Naive thymus-derived CD4-positive, alpha-beta T cell (primary cell): ENCODE results near the gene LRRFIP1. TPM values are rescaled to one million over a fixed set of nuclear protein-coding genes. Genes with fewer than 3 reads are reported as not detected.
A peak's percentile ranks its signal among the peaks of the same experiment; 100 is the strongest.

Experiments
- ATAC-seq: fragments of 150-1000 bp; cut with Tn5 transposase; 2 replicates; pipeline ENCODE4 v1.10.0; 2021; ENCODE audit warnings: mild to moderate bottlenecking, moderate library complexity
- CTCF ChIA-PET: fragments of 350-600 bp; sonication (Branson Sonifier 250); formaldehyde crosslinking; loops from one replicate; lab custom pipeline; 2021; ENCODE audit warnings: antibody characterized with exemption; lab: Charles Lee
- POLR2A ChIA-PET: fragments of 350-600 bp; sonication (Branson Sonifier 250); formaldehyde crosslinking; loops from one replicate; lab custom pipeline; 2021; ENCODE audit warnings: antibody characterized with exemption, inconsistent platforms; lab: Charles Lee
- DNase-seq, 9 donors: peaks; one replicate each; pipeline versions ENCODE4 v3.0.0 to v3.0.0-alpha.2; 2020 to 2022; ENCODE audit warnings: mixed read lengths in 1 of 9
- H3K27ac ChIP-seq: one replicate; pipeline ENCODE4 v1.7.0; 2013; ENCODE audit warnings: mild to moderate bottlenecking, low read depth, low read length, moderate library complexity
- H3K27me3 ChIP-seq, 2 donors: one replicate each; pipeline ENCODE4 v1.7.0; 2013; ENCODE audit warnings: low read length in 2 of 2, mild to moderate bottlenecking in 2 of 2, moderate library complexity in 2 of 2; ENCODE audit not compliant: control insufficient read depth in 2 of 2, insufficient read depth in 2 of 2
- H3K36me3 ChIP-seq, 3 experiments: 1 replicate in 2 of 3; 2 replicates in 1 of 3; pipeline ENCODE4 v1.7.0; 2013; ENCODE audit warnings: low read length in 3 of 3, mild to moderate bottlenecking in 3 of 3, moderate library complexity in 1 of 3; ENCODE audit not compliant: insufficient read depth in 3 of 3, control insufficient read depth in 2 of 3
- H3K4me1 ChIP-seq, 2 donors: one replicate each; pipeline ENCODE4 v1.7.0; 2013; ENCODE audit warnings: low read length in 2 of 2, mild to moderate bottlenecking in 2 of 2, moderate library complexity in 1 of 2; ENCODE audit not compliant: control insufficient read depth in 2 of 2, insufficient read depth in 2 of 2
- H3K4me3 ChIP-seq: 2 replicates; pipeline ENCODE4 v1.7.0; 2013; ENCODE audit warnings: mild to moderate bottlenecking, low read length
- H3K9me3 ChIP-seq, 3 experiments: 1 replicate in 2 of 3; 2 replicates in 1 of 3; pipeline ENCODE4 v1.7.0; 2013; ENCODE audit warnings: low read length in 3 of 3; ENCODE audit not compliant: control insufficient read depth in 2 of 3
- H3K27ac Mint-ChIP-seq, 9 donors: one replicate each; pipeline ENCODE4 v1.8.0; 2020 to 2022; ENCODE audit warnings: mixed read lengths in 9 of 9, mild to moderate bottlenecking in 8 of 9, moderate library complexity in 5 of 9, inconsistent platforms in 2 of 9
- H3K27me3 Mint-ChIP-seq, 5 donors: one replicate each; pipeline ENCODE4 v1.8.0; 2021 to 2022; ENCODE audit warnings: mixed read lengths in 5 of 5, mild to moderate bottlenecking in 1 of 5
- H3K36me3 Mint-ChIP-seq, 5 donors: one replicate each; pipeline ENCODE4 v1.8.0; 2020 to 2022; ENCODE audit warnings: mixed read lengths in 5 of 5, mild to moderate bottlenecking in 3 of 5, inconsistent platforms in 1 of 5
- H3K4me1 Mint-ChIP-seq, 7 donors: one replicate each; pipeline ENCODE4 v1.8.0; 2020 to 2022; ENCODE audit warnings: mixed read lengths in 7 of 7, mild to moderate bottlenecking in 3 of 7, inconsistent platforms in 1 of 7
- H3K4me3 Mint-ChIP-seq, 10 donors: one replicate each; pipeline ENCODE4 v1.8.0; 2020 to 2022; ENCODE audit warnings: mild to moderate bottlenecking in 10 of 10, mixed read lengths in 10 of 10, moderate library complexity in 6 of 10, inconsistent platforms in 2 of 10
- H3K9me3 Mint-ChIP-seq, 11 donors: one replicate each; pipeline ENCODE4 v1.8.0; 2020 to 2022; ENCODE audit warnings: mixed read lengths in 11 of 11, mild to moderate bottlenecking in 4 of 11, inconsistent platforms in 1 of 11, moderate library complexity in 1 of 11
- intact Hi-C, 2 donors: fragments of 100-400 bp; cut with micrococcal nuclease; formaldehyde crosslinking; loops; one replicate each; pipeline ENCODE4 v1.15.1; 2023
- polyA plus RNA-seq, 2 donors: library from polyadenylated mRNA; unstranded; fragments of 300-500 nt; fragmentation: Illumina TruSeq; gene quantifications; one replicate each; pipeline ENCODE4 v1.2.3, GENCODE V29; 2021
- total RNA-seq, 6 experiments: library from RNA in 5 of 6; stranded (reverse) in 5 of 6; gene quantifications; 1 replicate in 5 of 6; 2 replicates in 1 of 6; pipeline ENCODE4 v1.2.3 and lab custom pipeline; 2021 to 2026

The LRRFIP1 gene
- total and polyA plus RNA-seq, 7 experiments from 2014 or later: 82.2 to 257 (median 105) TPM

DNA sequence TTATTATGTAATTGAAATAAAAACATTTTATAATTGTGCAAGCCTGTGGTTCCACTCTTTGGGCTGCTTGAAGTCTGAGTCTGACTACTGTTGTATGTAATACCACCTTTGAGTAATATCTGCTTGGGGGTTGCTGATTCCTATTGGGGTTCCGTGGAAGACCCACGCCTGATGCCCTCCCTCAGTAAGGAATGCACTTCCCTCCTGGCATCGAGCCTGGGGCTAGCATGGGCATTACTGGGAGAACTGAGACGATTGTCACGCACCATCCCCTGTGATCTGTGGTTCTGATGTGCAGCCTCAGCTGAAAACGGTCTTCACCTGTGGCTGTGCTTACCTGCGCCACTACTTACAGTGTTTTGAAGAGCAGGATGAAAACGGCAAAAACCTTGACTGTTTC lies 138.5 kb downstream of the LRRFIP1 start:
- Mint-ChIP-seq H3K4me1 (peaks cover 0 to 14% (median 5%) of the 10 kb centered on the region in 7 donors), H3K36me3 (peaks cover 11 to 55% (median 23%) of the 10 kb centered on the region in 5 donors), H3K27me3 (no peaks in the 10 kb centered on the region), H3K27ac (peak overlapping the region in 1 of 9 donors; percentile 75), H3K4me3 (no peak overlapping the region), H3K9me3 (no peaks in the 10 kb centered on the region)
- peaks cover 0 to 45% (median 24%) of the 10 kb centered on the region in 3 experiments for H3K36me3 ChIP-seq
- DNase-seq (no peak), ATAC-seq (no peak)
- ChIA-PET CTCF (no interaction called here), POLR2A (no interaction called here)
- H3K4me3 ChIP-seq: no peak overlapping the region
- no peaks in the 10 kb centered on the region for H3K27me3 ChIP-seq
- no peak overlapping the region for H3K27ac ChIP-seq
- H3K9me3 ChIP-seq: no peaks in the 10 kb centered on the region
- H3K4me1 ChIP-seq: no peaks in the 10 kb centered on the region
- intact Hi-C loops: no loop called here

DNA sequence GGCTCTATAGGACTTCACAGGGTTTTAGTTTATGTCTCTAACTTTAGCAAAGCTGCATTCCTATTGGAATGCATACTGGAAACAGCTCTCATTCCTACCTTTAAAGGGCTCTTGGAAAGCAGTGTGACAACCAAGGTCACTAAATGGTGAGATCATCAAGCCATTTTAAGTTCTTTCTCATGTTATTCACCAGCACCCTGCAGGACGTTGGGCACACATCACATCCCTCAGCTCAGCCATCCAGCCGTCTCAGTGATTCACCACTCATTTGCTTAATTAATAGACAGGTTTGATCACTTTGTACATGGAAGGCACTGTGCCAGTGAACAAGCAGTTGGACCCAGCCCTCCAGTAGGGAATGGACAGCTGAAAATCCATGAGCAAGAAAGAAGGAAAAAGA lies 139.0 kb downstream of the LRRFIP1 start:
- H3K9me3 ChIP-seq: no peaks in the 10 kb centered on the region
- CTCF ChIA-PET: no interaction called here
- H3K36me3 ChIP-seq: peaks cover 0 to 44% (median 24%) of the 10 kb centered on the region in 3 experiments
- intact Hi-C loops: no loop called here
- Mint-ChIP-seq H3K36me3 (peaks cover 11 to 52% (median 24%) of the 10 kb centered on the region in 5 donors), H3K4me3 (no peak overlapping the region), H3K4me1 (peaks cover 0 to 14% (median 5%) of the 10 kb centered on the region in 7 donors), H3K27me3 (no peaks in the 10 kb centered on the region), H3K27ac (peak overlapping the region in 1 of 9 donors; percentile 75), H3K9me3 (no peaks in the 10 kb centered on the region)
- no peak for ATAC-seq
- H3K27ac ChIP-seq: no peak overlapping the region
- POLR2A ChIA-PET: no interaction called here
- DNase-seq: no peak
- H3K27me3 ChIP-seq: no peaks in the 10 kb centered on the region
- H3K4me3 ChIP-seq: no peak overlapping the region
- no peaks in the 10 kb centered on the region for H3K4me1 ChIP-seq

DNA sequence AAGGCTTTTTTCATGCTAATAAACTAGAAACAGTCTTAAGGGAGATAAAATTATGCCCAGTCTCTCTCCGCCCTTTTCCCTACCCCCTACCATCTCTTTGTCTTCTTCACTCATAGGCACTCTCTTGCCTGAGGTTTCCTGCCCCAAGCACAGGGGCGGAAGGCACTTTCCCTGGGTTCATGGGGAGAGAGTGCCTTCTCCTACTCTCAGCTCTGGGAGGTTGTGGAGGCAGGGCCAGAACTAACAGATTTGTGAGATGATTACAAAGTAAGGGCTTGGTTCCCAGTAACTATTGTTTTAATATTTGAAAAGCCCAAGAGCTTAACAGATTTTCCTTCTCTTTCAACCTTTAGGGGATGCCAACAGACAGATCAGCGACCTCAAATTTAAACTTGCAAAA lies 145.1 kb downstream of the LRRFIP1 start:
- H3K27ac Mint-ChIP-seq: peak overlapping the region in 2 of 9 donors; percentile 42 to 52
- Histone ChIP-seq H3K9me3 (no peaks in the 10 kb centered on the region), H3K36me3 (peaks cover 4 to 58% (median 20%) of the 10 kb centered on the region in 3 experiments), H3K4me3 (no peak overlapping the region), H3K27me3 (no peaks in the 10 kb centered on the region), H3K4me1 (no peaks in the 10 kb centered on the region), H3K27ac (no peak overlapping the region)
- H3K4me3 Mint-ChIP-seq: no peak overlapping the region
- H3K36me3 Mint-ChIP-seq: peaks cover 21 to 64% (median 37%) of the 10 kb centered on the region in 5 donors
- CTCF ChIA-PET: no interaction called here
- intact Hi-C loops: no loop called here
- DNase-seq: no peak
- peaks cover 0 to 3% (median 0%) of the 10 kb centered on the region in 11 donors for H3K9me3 Mint-ChIP-seq
- no peaks in the 10 kb centered on the region for H3K27me3 Mint-ChIP-seq
- H3K4me1 Mint-ChIP-seq: peaks cover 0 to 6% (median 0%) of the 10 kb centered on the region in 7 donors
- POLR2A ChIA-PET: no interaction called here
- no peak for ATAC-seq

DNA sequence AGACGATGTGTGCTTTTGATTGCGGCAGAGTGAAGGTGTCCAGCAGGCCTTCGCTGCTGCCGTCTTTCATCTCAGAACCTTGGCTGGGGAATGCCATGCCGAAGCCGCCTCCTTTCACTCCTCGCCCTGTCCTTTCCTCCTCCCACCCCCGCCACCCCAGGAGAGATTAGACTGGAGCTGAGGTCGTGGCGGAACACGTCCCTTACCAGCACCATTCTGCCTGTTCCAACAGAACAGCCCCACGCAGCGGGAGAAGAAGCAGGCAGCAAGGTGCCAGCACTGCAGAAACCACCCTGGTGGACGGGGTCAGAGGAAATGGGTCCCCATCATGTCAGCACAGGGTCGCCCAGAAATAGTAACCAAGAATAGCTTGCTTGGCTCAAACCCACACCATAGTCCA lies 146.4 kb downstream of the LRRFIP1 start:
- H3K4me3 Mint-ChIP-seq: no peak overlapping the region
- no peak overlapping the region for H3K27ac ChIP-seq
- H3K27me3 ChIP-seq: no peaks in the 10 kb centered on the region
- H3K27ac Mint-ChIP-seq: peak overlapping the region in 1 of 9 donors; percentile 43
- peaks cover 0 to 4% (median 0%) of the 10 kb centered on the region in 7 donors for H3K4me1 Mint-ChIP-seq
- peaks cover 0 to 3% (median 0%) of the 10 kb centered on the region in 11 donors for H3K9me3 Mint-ChIP-seq
- ChIA-PET POLR2A (no interaction called here), CTCF (no interaction called here)
- no peaks in the 10 kb centered on the region for H3K4me1 ChIP-seq
- intact Hi-C loops: loop anchor here (1.0 kb wide), 3 partner anchors 101 to 262 kb away; no protein-coding TSS in a partner anchor
- no peaks in the 10 kb centered on the region for H3K27me3 Mint-ChIP-seq
- peaks cover 28 to 70% (median 47%) of the 10 kb centered on the region in 5 donors for H3K36me3 Mint-ChIP-seq
- no peak for ATAC-seq
- peaks cover 4 to 67% (median 20%) of the 10 kb centered on the region in 3 experiments for H3K36me3 ChIP-seq
- H3K4me3 ChIP-seq: no peak overlapping the region
- DNase-seq: no peak
- no peaks in the 10 kb centered on the region for H3K9me3 ChIP-seq

DNA sequence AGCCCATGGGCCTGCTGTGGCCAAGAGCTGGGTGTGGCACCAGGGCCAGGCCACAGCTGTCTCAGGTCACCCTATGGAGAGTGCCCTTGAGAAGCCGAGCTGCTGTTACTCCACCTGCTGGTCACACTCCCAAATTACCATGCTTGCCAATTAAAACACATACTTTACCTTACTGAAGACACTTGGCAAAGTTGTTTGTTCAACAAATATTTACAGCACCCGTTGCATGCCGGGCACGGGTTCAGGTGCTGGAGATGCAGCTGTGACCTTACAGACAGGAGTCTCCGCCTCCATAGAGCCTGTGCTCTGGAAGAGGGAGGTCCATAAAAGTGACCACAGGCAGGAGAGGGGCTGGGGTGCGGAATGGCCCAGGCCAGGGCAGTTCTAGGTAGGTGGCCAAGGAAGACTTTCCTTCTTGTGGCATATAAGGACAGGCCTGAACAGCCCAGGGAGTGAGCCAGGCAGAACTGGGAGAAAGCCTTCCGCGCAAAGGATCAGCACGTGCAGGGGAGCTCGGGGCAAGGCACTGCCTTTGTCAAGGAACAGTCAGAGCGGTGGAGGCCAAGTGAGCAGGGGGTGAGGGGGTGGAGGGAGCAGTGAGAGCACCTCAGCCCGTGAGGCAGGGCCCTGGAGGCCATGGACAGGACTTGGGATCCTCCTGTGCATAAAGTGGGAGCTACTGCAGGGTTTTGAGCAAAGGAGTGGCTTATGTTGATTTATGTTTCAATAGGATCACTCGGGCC lies 147.6 kb downstream of the LRRFIP1 start:
- Mint-ChIP-seq H3K27me3 (no peaks in the 10 kb centered on the region), H3K36me3 (peaks cover 37 to 71% (median 56%) of the 10 kb centered on the region in 5 donors), H3K4me3 (no peak overlapping the region), H3K4me1 (peaks cover 0 to 4% (median 0%) of the 10 kb centered on the region in 7 donors), H3K27ac (peak overlapping the region in 6 of 9 donors; percentile 21 to 82 (median 62)), H3K9me3 (peaks cover 0 to 3% (median 0%) of the 10 kb centered on the region in 11 donors)
- DNase-seq (peak in 7 of 9 donors; percentile 13 to 37 (median 26)), ATAC-seq (peak; percentile 80)
- ChIA-PET POLR2A (no interaction called here), CTCF (interaction anchor here (0.7 to 1.2 kb wide), 3 partner anchors 29 to 262 kb away, joined by 3 to 4 read pairs (median 3); no protein-coding TSS in a partner anchor)
- Histone ChIP-seq H3K27ac (no peak overlapping the region), H3K4me1 (no peaks in the 10 kb centered on the region), H3K9me3 (no peaks in the 10 kb centered on the region), H3K4me3 (no peak overlapping the region), H3K36me3 (peaks cover 8 to 78% (median 15%) of the 10 kb centered on the region in 3 experiments), H3K27me3 (no peaks in the 10 kb centered on the region)
- intact Hi-C loops: loop anchor here (1.0 kb wide), 3 partner anchors 102 to 263 kb away; no protein-coding TSS in a partner anchor

DNA sequence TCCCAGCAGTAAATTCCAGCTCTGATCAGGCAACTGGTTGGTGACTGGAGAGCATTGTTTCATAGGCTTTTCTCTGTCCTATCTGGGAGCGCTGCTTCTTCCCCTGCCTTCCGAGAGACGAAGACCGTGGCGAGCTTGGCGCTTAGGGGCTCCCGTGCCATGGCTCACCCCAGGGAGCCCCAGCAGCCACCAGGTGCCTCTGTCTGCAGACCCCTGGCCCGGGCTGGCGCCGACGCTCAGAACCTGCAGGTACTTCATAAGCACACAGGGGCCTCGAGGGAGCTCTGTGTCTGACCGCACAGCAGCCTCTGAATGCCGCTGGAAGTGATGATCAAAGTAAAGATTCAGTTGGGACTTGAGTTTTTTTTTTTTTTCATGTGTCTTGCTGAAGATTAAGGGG lies 152.1 kb downstream of the LRRFIP1 start:
- Histone ChIP-seq H3K9me3 (peaks cover 0 to 10% (median 0%) of the 10 kb centered on the region in 3 experiments), H3K27me3 (no peaks in the 10 kb centered on the region), H3K27ac (no peak overlapping the region), H3K36me3 (peaks cover 3 to 74% (median 4%) of the 10 kb centered on the region in 3 experiments), H3K4me3 (no peak overlapping the region), H3K4me1 (no peaks in the 10 kb centered on the region)
- H3K36me3 Mint-ChIP-seq: peaks cover 48 to 88% (median 73%) of the 10 kb centered on the region in 5 donors
- H3K27me3 Mint-ChIP-seq: no peaks in the 10 kb centered on the region
- ATAC-seq: no peak
- peaks cover 0 to 4% (median 0%) of the 10 kb centered on the region in 7 donors for H3K4me1 Mint-ChIP-seq
- ChIA-PET POLR2A (no interaction called here), CTCF (interaction anchor here (0.6 kb wide), 1 partner anchor 107 kb away, joined by 3 read pairs; no protein-coding TSS in a partner anchor)
- no peak overlapping the region for H3K27ac Mint-ChIP-seq
- H3K4me3 Mint-ChIP-seq: no peak overlapping the region
- H3K9me3 Mint-ChIP-seq: peaks cover 0 to 27% (median 7%) of the 10 kb centered on the region in 11 donors
- intact Hi-C loops: no loop called here
- DNase-seq: no peak
